HepG2 (cell line): Measurements from ENCODE around the gene EHBP1. TPM values are rescaled to one million over a fixed set of nuclear protein-coding genes. Genes with fewer than 3 reads are reported as not detected.

Experiments used
- ATAC-seq: fragments of 200-7000 bp; cut with Tn5 transposase; 3 replicates; pipeline ENCODE4 v1.9.1; 2020; ENCODE audit warnings: mild to moderate bottlenecking, moderate library complexity
- BruUV-seq: library from RNA; stranded (reverse); fragments of 400-500 nt; replicated peaks from 2 replicates; lab custom pipeline; 2021; lab: Mats Ljungman, UMichigan
- CTCF ChIA-PET: fragments of 300-600 bp; formaldehyde crosslinking; extraction: SDS; loops from one replicate; lab custom pipeline; 2021; ENCODE audit warnings: low total read pairs, inconsistent platforms, low intra/inter-chr PET ratio; lab: Yijun Ruan, JAX
- POLR2A ChIA-PET: fragments of 350-600 bp; sonication (Branson Sonifier 250); formaldehyde crosslinking; loops from one replicate; lab custom pipeline; 2020; ENCODE audit warnings: antibody characterized with exemption, inconsistent platforms; lab: Yijun Ruan, JAX
- DNase-seq: peaks from one replicate; pipeline ENCODE4 v3.0.0-alpha.2; 2015; ENCODE audit warnings: low spot score
- FAIRE-seq: peaks from 3 replicates; lab custom pipeline; 2011; peaks lifted over from hg19 to GRCh38; lab: Jason Lieb, UNC
- H2AFZ ChIP-seq: one replicate; pipeline ENCODE4 v1.6.1; 2011; ENCODE audit warnings: low read length, inconsistent platforms
- H3K27ac ChIP-seq: fragments of 300-600 bp; 3 replicates; pipeline ENCODE4 v1.8.0; 2011; ENCODE audit warnings: mixed run types, mild to moderate bottlenecking, mixed read lengths, low read length, inconsistent platforms; ENCODE audit not compliant: insufficient read depth; ENCODE audit errors: extremely low read length
- H3K27me3 ChIP-seq, 2 experiments: fragments of 200-600 bp in 1 of 2; 2 replicates in 1 of 2; 3 replicates in 1 of 2; pipeline versions ENCODE4 v1.6.0 to v1.8.0; 2011; ENCODE audit warnings: low read length in 2 of 2, mild to moderate bottlenecking in 2 of 2, moderate library complexity in 2 of 2, inconsistent platforms in 1 of 2; ENCODE audit not compliant: insufficient read depth in 2 of 2, control insufficient read depth in 1 of 2
- H3K36me3 ChIP-seq, 2 experiments: fragments of 200-600 bp in 1 of 2; replicated peaks in 1 of 2; 2 replicates in 1 of 2; 3 replicates in 1 of 2; pipeline versions ENCODE4 v1.5.1 to v1.8.0; 2011; ENCODE audit warnings: low read length in 2 of 2, inconsistent platforms in 1 of 2; ENCODE audit not compliant: insufficient read depth in 2 of 2, control insufficient read depth in 1 of 2
- H3K4me1 ChIP-seq: 2 replicates; pipeline ENCODE4 v1.5.1; 2012; ENCODE audit warnings: low read length, inconsistent platforms; ENCODE audit not compliant: insufficient read depth
- H3K4me2 ChIP-seq: 2 replicates; pipeline ENCODE4 v1.6.0; 2011; ENCODE audit warnings: low read depth, low read length, inconsistent platforms
- H3K4me3 ChIP-seq, 3 experiments: fragments of 200-600 bp in 1 of 3; sonication (generic), shearing (Covaris generic) in 1 of 3; replicated peaks in 1 of 3; 2 replicates each; pipeline ENCODE4 v1.5.1; 2011 to 2016; ENCODE audit warnings: low read length in 3 of 3, inconsistent platforms in 2 of 3, low read depth in 2 of 3, mild to moderate bottlenecking in 2 of 3, control low read depth in 1 of 3, mixed read lengths in 1 of 3; ENCODE audit not compliant: insufficient read depth in 1 of 3
- H3K79me2 ChIP-seq: one replicate; pipeline ENCODE4 v1.6.1; 2011; ENCODE audit warnings: low read length, inconsistent platforms; ENCODE audit not compliant: insufficient read depth
- H3K9ac ChIP-seq: 2 replicates; pipeline ENCODE4 v1.6.0; 2011; ENCODE audit warnings: mild to moderate bottlenecking, low read depth, low read length, inconsistent platforms; ENCODE audit not compliant: insufficient read depth
- H3K9me3 ChIP-seq: 2 replicates; pipeline ENCODE4 v1.5.1; 2012; ENCODE audit warnings: mild to moderate bottlenecking, low read length
- H4K20me1 ChIP-seq: 2 replicates; pipeline ENCODE4 v1.6.0; 2011; ENCODE audit warnings: inconsistent platforms, mild to moderate bottlenecking, low read length, moderate library complexity; ENCODE audit not compliant: insufficient read depth
- ATF4 ChIP-seq, 2 experiments: fragments of 450-650 bp in 1 of 2; sonication (generic) in 1 of 2; formaldehyde crosslinking; IDR thresholded peaks; 2 replicates each; pipeline versions ENCODE4 v1.5.0 to v1.8.0; 2020 to 2022; ENCODE audit warnings: mild to moderate bottlenecking in 1 of 2, missing genetic modification reagents in 1 of 2
- CEBPG ChIP-seq: IDR thresholded peaks from 2 replicates; pipeline ENCODE4 v1.6.1; 2016
- MAFF ChIP-seq: IDR thresholded peaks from 2 replicates; pipeline ENCODE4 v1.6.1; 2011; ENCODE audit warnings: low read depth, low read length, improper control_type of control experiment
- MLLT10 ChIP-seq: sonication (generic); formaldehyde crosslinking; IDR thresholded peaks from 2 replicates; pipeline ENCODE4 v1.4.0; 2020; ENCODE audit warnings: missing genetic modification reagents
- POLR2AphosphoS2 ChIP-seq: IDR thresholded peaks from 2 replicates; pipeline ENCODE4 v1.6.1; 2011; ENCODE audit warnings: low read depth, low read length, improper control_type of control experiment
- SKI ChIP-seq: fragments of 450-650 bp; IDR thresholded peaks from one replicate; pipeline ENCODE4 v1.6.1; 2018; ENCODE audit warnings: mild to moderate bottlenecking; ENCODE audit not compliant: partially characterized antibody
- SMAD1 ChIP-seq: sonication (generic); formaldehyde crosslinking; IDR thresholded peaks from 2 replicates; pipeline ENCODE4 v1.4.0; 2020; ENCODE audit warnings: missing genetic modification reagents, low read depth, mild to moderate bottlenecking, borderline replicate concordance
- SNAPC5 ChIP-seq: sonication (generic); formaldehyde crosslinking; IDR thresholded peaks from 2 replicates; pipeline ENCODE4 v1.8.1; 2023; ENCODE audit warnings: mild to moderate bottlenecking, missing genetic modification reagents, borderline replicate concordance
- TRIM24 ChIP-seq: sonication (generic); formaldehyde crosslinking; IDR thresholded peaks from 2 replicates; pipeline ENCODE4 v1.8.0; 2022; ENCODE audit warnings: mild to moderate bottlenecking, missing genetic modification reagents
- ZC3H4 ChIP-seq: sonication (generic); formaldehyde crosslinking; IDR thresholded peaks from 2 replicates; pipeline ENCODE4 v1.4.0; 2020; ENCODE audit warnings: missing genetic modification reagents, borderline replicate concordance
- ZNF274 ChIP-seq: sonication (generic); formaldehyde crosslinking; IDR thresholded peaks from 2 replicates; pipeline ENCODE4 v1.5.1; 2020; ENCODE audit warnings: mild to moderate bottlenecking, missing genetic modification reagents
- ZNF329 ChIP-seq: sonication (generic); formaldehyde crosslinking; IDR thresholded peaks from 2 replicates; pipeline ENCODE4 v1.9.0; 2021; ENCODE audit warnings: low read depth, mild to moderate bottlenecking, missing genetic modification reagents
- ZNF501 ChIP-seq: sonication (generic); formaldehyde crosslinking; IDR thresholded peaks from 2 replicates; pipeline ENCODE4 v1.5.1; 2020; ENCODE audit warnings: mild to moderate bottlenecking, moderate library complexity, missing genetic modification reagents
- ZNF713 ChIP-seq: sonication (generic); formaldehyde crosslinking; IDR thresholded peaks from 2 replicates; pipeline ENCODE4 v1.4.0; 2020; ENCODE audit warnings: mild to moderate bottlenecking, missing genetic modification reagents
- WGBS: methylation state at CpG from one replicate; pipeline ENCODE4 v1.1.6; 2017; ENCODE audit warnings: low lambda C conversion rate; 5-methylcytosine and 5-hydroxymethylcytosine counted together
- in situ Hi-C: cut with HindIII; loops from 2 replicates; pipeline ENCODE4 v1.10.0; 2017; ENCODE audit warnings: low pct_unique_long_range_greater_than_20kb; ENCODE audit not compliant: extremely low pct_ligation_motif_present
- intact Hi-C: fragments of 100-400 bp; cut with micrococcal nuclease; formaldehyde crosslinking; loops from one replicate; pipeline ENCODE4 v1.10.0; 2022; ENCODE audit not compliant: unreplicated experiment
- polyA plus RNA-seq, 8 experiments: library from polyadenylated mRNA; depleted of rRNA in 3 of 8; stranded (reverse) in 7 of 8; unstranded in 1 of 8; fragments of >200 nt; fragmentation: Illumina TruSeq in 4 of 8; extraction: Trizol in 4 of 8; gene quantifications; 2 replicates each; pipeline versions ENCODE4 v1.2.1 to v1.2.3, GENCODE V29; 2011 to 2016; ENCODE audit warnings: low read depth in 4 of 8, missing spikeins in 1 of 8, mixed read lengths in 1 of 8; ENCODE audit not compliant: insufficient read depth in 1 of 8
- total RNA-seq, 5 experiments: library from RNA; depleted of rRNA; stranded (reverse); fragments of >200 nt; fragmentation: Illumina TruSeq; extraction: Trizol; gene quantifications; 2 replicates each; pipeline ENCODE4 v1.2.3, GENCODE V29; 2016; ENCODE audit warnings: low read depth in 1 of 5

EHBP1 gene
- total and polyA plus RNA-seq, 2 of the 13 experiments (the other 11 are each of a cell fraction or from before 2014, with no cell fraction given) = 93.5 to 146 TPM

GRCh38 chr2:62658891-62659290 is 46.6 kb upstream of the EHBP1 start:
- CTCF ChIA-PET = no interaction called here
- H4K20me1 ChIP-seq = no peaks in the 10 kb centered on the region
- no TSS peak for BruUV-seq
- no peak overlapping the region for H3K27ac ChIP-seq
- WGBS = 98% methylated on average over 2 of the region's 2 CpGs
- peaks cover 57% of the 10 kb centered on the region for H3K4me1 ChIP-seq
- no peak for FAIRE-seq
- in situ Hi-C loops = no loop called here
- no peak for DNase-seq
- H3K9ac ChIP-seq = no peak overlapping the region
- intact Hi-C loops = no loop called here
- no peak overlapping the region for H3K4me3 ChIP-seq
- no peaks in the 10 kb centered on the region for H3K9me3 ChIP-seq
- H3K4me2 ChIP-seq = no peak overlapping the region
- H2AFZ ChIP-seq = no peak overlapping the region
- TF ChIP-seq TRIM24 (CRISPR knock-in tag) (no peak), ZNF274 (CRISPR knock-in tag) (no peak), SKI (no peak), MLLT10 (CRISPR knock-in tag) (no peak), SNAPC5 (CRISPR knock-in tag) (no peak), ATF4 (CRISPR knock-in tag; IDR thresholded peaks at IDR 0.05) (no peak), MAFF (no peak), SMAD1 (no peak), POLR2AphosphoS2 (no peak), ZNF501 (no peak), ZNF713 (CRISPR knock-in tag) (no peak), CEBPG (no peak), ZNF329 (CRISPR knock-in tag) (no peak), ZC3H4 (CRISPR knock-in tag) (no peak)
- no peaks in the 10 kb centered on the region for H3K79me2 ChIP-seq
- H3K27me3 ChIP-seq = no peaks in the 10 kb centered on the region
- POLR2A ChIA-PET = interaction anchor here (0.6 to 1.2 kb wide), 2 partner anchors 89 kb away, joined by 3 to 4 read pairs; no protein-coding TSS in a partner anchor
- H3K36me3 ChIP-seq = no peaks in the 10 kb centered on the region
- ATAC-seq = no peak
